Measurements from ENCODE around the gene PRRG2.

Gene PRRG2

DNA sequence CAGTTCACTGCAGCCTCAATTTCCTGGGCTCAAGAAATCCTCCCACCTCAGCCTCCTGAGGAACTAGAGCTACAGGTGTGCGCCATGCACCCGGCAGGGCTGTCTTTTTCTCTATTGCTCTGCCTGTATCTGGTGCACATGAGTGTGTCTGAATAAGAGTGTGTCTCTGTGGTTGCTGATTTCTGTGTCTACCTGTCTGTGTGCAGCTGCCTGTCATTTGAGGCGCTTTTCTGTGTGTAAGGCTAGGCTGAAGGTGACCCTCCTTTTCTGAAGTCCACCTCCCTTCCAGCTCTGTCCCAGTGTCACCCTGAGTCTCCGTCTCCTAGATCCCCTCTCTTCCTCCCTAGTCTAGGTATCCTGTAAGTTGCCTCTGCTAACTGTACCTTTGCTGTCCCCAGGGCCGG lies 8.4 kb downstream of the PRRG2 start:
- DNase-seq (ENCODE audit: low spot score) = no peak

GRCh38 chr19:49590071-49590970 lies 9.2 kb downstream of the PRRG2 start:
- DNase-seq (ENCODE audit: low spot score) = peak; percentile 98

DNA sequence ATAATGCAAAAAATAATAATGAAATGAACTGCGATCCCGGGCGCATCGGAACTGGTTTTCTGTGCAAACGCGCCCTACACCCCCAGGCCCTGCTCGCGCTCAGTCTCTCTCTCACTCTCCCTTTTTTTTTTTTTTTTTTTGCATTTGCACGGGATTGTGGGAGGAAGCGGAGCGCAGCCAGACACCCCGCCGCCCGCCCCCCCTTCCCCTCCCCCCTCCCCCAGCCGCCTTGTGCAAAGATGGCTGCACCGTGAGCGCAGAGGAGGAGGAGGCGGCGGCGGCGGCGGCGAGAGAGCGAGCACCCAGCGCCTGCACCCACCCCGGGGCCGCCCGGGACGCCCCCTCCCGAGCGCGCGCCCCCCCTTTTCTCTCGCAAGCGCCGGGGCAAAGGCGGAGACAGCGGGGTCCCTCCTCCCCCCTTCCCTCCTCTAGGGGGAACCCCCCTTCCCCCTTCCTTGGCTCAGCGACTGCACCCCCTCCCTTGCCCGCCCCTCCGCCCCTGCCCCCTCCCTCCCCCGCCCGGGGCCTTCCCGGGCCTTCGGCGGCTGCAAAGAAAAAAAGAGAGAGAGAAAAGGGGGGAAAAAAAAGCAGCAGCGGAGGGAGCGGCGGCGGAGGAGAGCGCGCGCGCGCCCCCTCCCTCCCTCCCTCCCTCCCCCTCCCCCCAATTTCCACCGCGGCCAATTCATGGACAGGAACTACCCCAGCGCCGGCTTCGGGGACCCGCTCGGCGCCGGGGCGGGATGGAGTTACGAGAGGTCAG lies 10.0 kb downstream of the PRRG2 start, which contains the start of gene PRR12:
Gene PRR12 (plus strand): TSS at position 212 of the 760 bp plus-strand sequence. CDS start 473 bp downstream, at position 685.
- DNase-seq (ENCODE audit: low spot score) = no peak

- DNase-seq (ENCODE audit: low spot score) = no peak
Measured at GRCh38 chr19:49591731-49592485, 10.8 kb downstream of the PRRG2 start.

- no peak for DNase-seq (ENCODE audit: low spot score)
Measured at GRCh38 chr19:49592486-49593232, 11.5 kb downstream of the PRRG2 start.

GRCh38 chr19:49593233-49594113 lies 12.4 kb downstream of the PRRG2 start:
- DNase-seq (ENCODE audit: low spot score) = peak; percentile 88

- DNase-seq (ENCODE audit: low spot score) = no peak
Measured at GRCh38 chr19:49594157-49594992, 13.3 kb downstream of the PRRG2 start.

- no peak for DNase-seq (ENCODE audit: low spot score)
Measured at GRCh38 chr19:49594993-49595818, 14.1 kb downstream of the PRRG2 start.

- DNase-seq (ENCODE audit: low spot score) = no peak
Measured at GRCh38 chr19:49595819-49596404, 14.8 kb downstream of the PRRG2 start.

DNA sequence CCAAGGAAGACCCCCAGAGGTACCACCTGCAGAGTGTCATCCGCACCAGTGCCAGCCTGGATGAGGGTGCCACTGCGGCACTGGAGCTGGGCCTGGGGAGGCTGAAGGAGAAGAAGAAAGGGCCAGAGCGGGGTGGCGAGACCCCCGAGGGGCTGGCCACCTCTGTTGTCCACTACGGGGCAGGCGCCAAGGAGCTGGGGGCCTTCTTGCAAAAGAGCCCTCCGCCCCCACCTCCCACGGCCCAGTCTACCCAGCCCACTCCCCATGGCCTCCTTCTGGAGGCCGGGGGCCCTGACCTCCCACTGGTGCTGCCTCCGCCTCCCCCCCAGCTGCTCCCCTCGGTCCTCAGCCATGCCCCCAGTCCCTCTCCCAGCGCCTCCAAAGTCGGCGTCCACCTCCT lies 15.3 kb downstream of the PRRG2 start:
- DNase-seq (ENCODE audit: low spot score) = no peak

- no peak for DNase-seq (ENCODE audit: low spot score)
Measured at GRCh38 chr19:49596954-49597702, 16.0 kb downstream of the PRRG2 start.

DNA sequence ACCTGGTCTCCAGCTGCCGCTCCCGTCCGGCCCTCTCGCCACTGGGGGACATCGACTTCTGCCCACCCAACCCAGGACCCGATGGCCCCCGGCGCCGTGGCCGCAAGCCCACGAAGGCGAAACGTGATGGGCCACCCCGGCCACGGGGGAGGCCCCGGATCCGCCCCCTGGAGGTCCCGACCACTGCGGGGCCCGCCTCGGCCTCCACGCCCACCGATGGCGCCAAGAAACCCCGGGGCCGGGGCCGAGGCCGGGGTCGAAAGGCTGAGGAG lies 16.5 kb downstream of the PRRG2 start:
- DNase-seq (ENCODE audit: low spot score) = no peak

DNA sequence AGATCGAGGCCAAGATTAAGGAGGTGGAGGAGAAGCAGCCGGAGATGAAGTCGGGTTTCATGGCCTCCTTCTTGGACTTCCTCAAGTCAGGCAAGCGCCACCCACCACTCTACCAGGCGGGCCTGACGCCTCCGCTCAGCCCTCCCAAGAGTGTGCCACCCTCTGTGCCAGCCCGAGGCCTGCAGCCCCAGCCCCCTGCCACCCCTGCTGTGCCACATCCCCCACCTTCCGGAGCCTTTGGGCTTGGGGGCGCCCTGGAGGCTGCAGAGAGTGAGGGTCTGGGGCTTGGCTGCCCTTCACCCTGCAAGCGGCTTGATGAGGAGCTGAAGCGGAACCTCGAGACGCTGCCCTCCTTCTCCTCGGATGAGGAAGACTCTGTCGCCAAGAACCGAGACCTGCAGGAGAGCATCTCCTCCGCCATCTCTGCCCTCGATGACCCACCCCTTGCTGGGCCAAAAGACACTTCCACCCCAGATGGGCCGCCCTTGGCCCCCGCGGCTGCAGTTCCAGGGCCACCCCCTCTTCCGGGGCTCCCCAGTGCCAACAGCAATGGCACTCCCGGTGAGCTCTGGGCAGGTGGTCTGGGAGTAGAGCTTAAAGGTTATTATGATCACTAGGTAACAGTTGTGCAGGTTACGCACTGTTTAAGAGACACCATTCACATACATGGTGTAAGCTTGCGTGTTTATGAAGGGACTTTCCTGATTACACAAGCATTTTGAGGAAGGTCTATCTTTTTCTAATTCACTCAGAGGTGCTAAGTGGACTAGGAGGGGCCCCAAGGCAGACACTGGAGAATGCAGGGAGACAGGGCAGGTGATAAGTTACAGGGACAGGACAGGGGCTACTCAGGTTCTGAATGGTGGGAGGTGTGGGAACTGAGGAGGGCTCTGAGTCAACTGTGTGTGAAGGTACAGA lies 18.5 kb downstream of the PRRG2 start:
- DNase-seq (ENCODE audit: low spot score) = no peak

GRCh38 chr19:49601482-49602038 lies 20.4 kb downstream of the PRRG2 start:
- DNase-seq (ENCODE audit: low spot score) = no peak

GRCh38 chr19:49602806-49603205 lies 21.7 kb downstream of the PRRG2 start:
- DNase-seq (ENCODE audit: low spot score) = no peak

GRCh38 chr19:49605605-49606004 lies 24.5 kb downstream of the PRRG2 start:
- DNase-seq (ENCODE audit: low spot score) = no peak

Measured in kidney capillary endothelial cell (primary cell).